ENCODE data around the gene EHMT2. TPM values are rescaled to one million over a fixed set of nuclear protein-coding genes. Genes with fewer than 3 reads are reported as not detected.

Gene EHMT2
- total and polyA plus RNA-seq, 2 of the 13 experiments (the other 11 are each of a cell fraction or from before 2014, with no cell fraction given) = 55.2 to 69.2 TPM

DNA sequence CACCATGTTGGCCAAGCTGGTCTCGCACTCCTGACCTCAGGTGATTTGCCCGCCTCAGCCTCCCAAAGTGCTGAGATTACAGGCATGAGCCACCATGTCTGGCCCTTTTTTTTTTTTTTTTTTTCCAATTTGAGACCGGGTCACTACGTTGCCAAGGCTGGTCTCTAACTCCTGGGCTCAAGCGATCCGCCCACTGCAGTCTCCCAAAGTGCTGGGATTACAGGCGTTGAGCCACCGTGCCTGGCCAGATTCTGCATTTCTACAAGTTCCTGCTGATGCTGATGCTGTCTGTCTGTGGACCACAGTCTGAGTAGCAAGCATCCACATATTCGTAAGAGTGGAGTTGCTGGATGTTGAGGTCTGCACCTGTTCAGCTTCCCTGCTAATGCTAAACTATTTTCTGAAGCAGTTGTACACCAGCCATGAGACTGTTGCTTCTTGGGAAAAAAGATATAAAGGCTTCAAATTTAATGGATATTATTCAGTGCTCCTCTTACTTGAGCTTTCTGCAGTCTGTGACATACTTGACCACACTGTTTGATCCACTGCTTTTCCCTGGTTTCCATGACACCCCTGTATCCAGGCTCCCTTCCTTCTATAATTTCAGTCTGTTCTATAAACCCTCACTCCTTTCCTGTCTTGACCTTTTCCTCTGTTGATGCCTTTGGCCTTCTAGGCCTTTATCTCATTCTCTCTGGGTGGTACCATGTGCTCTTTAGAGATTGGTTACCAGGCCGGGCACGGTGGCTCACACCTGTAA, 14.5 kb upstream of the EHMT2 start:
- intact Hi-C loops (cut with micrococcal nuclease; ENCODE audit: unreplicated experiment) (no loop called here), in situ Hi-C loops (cut with HindIII; ENCODE audit: extremely low pct_ligation_motif_present, low pct_unique_long_range_greater_than_20kb) (loop anchor here (25.0 kb wide), 1 partner anchor 1050 kb away; the partner anchor contains the start of genes BRD2 and HLA-DMA)
- no TSS peak for BruUV-seq (replicated peaks)
- Histone ChIP-seq H3K4me2 (ENCODE audit: low read depth, low read length) (no peak overlapping the region), H4K20me1 (ENCODE audit: insufficient read depth, low read length) (no peaks in the 10 kb centered on the region), H3K4me1 (ENCODE audit: insufficient read depth, low read length) (peaks cover 33% of the 10 kb centered on the region), H2AFZ (ENCODE audit: low read length) (no peak overlapping the region), H3K9me3 (ENCODE audit: low read length) (no peaks in the 10 kb centered on the region), H3K27me3 (ENCODE audit: control insufficient read depth in 1 of 2, insufficient read depth in 2 of 2, low read length in 2 of 2) (no peaks in the 10 kb centered on the region; a peak in 1 of 5 replicates), H3K4me3 (replicated peaks in 1 of 3; ENCODE audit: insufficient read depth in 1 of 3, low read depth in 2 of 3, low read length in 3 of 3) (no peak overlapping the region), H3K79me2 (ENCODE audit: insufficient read depth, low read length) (no peaks in the 10 kb centered on the region), H3K36me3 (replicated peaks in 1 of 2; ENCODE audit: control insufficient read depth in 1 of 2, insufficient read depth in 2 of 2, low read length in 2 of 2) (no peaks in the 10 kb centered on the region), H3K9ac (ENCODE audit: insufficient read depth, low read depth, low read length) (no peak overlapping the region), H3K27ac (ENCODE audit: extremely low read length, insufficient read depth, low read length) (no peak overlapping the region)
- no peak for ATAC-seq
- DNase-seq (ENCODE audit: low spot score) = no peak
- CTCF ChIA-PET (ENCODE audit: low intra/inter-chr PET ratio, low total read pairs) = no interaction called here
- no peak for FAIRE-seq
- TF ChIP-seq RAD51 (IDR thresholded peaks at IDR 0.05; ENCODE audit: borderline replicate concordance) (no peak), ARNT (IDR thresholded peaks at IDR 0.05) (no peak), SP5 (CRISPR knock-in tag; IDR thresholded peaks at IDR 0.05; ENCODE audit: borderline replicate concordance, low read depth) (no peak)
- TF ChIP-seq, protein P1, sequence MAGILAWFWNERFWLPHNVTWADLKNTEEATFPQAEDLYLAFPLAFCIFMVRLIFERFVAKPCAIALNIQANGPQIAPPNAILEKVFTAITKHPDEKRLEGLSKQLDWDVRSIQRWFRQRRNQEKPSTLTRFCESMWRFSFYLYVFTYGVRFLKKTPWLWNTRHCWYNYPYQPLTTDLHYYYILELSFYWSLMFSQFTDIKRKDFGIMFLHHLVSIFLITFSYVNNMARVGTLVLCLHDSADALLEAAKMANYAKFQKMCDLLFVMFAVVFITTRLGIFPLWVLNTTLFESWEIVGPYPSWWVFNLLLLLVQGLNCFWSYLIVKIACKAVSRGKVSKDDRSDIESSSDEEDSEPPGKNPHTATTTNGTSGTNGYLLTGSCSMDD (CRISPR knock-in tag; IDR thresholded peaks at IDR 0.05) = 0 out of 2 replicates have a peak, but pooled peaks have one; percentile 24
- TF ChIP-seq, protein P2, sequence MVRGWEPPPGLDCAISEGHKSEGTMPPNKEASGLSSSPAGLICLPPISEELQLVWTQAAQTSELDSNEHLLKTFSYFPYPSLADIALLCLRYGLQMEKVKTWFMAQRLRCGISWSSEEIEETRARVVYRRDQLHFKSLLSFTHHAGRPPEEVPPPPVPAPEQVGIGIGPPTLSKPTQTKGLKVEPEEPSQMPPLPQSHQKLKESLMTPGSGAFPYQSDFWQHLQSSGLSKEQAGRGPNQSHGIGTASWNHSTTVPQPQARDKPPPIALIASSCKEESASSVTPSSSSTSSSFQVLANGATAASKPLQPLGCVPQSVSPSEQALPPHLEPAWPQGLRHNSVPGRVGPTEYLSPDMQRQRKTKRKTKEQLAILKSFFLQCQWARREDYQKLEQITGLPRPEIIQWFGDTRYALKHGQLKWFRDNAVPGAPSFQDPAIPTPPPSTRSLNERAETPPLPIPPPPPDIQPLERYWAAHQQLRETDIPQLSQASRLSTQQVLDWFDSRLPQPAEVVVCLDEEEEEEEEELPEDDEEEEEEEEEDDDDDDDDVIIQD (CRISPR knock-in tag; IDR thresholded peaks at IDR 0.05; ENCODE audit: low read depth) = no peak
- WGBS (ENCODE audit: low lambda C conversion rate) = 46% methylated on average over 11 of the region's 11 CpGs
- POLR2A ChIA-PET = no interaction called here

Data from HepG2 (cell line).